Globus pallidus (tissue), 1 donor: ENCODE results near the gene ABL2.
"Not testable (repeated sequence)": the region's sequence is repeated elsewhere in the genome, so short reads cannot be mapped to it uniquely, and the experiment has no call there.

Experiments
- DNase-seq: peaks from one replicate; pipeline ENCODE4 v3.0.0-alpha.2; 2015; ENCODE audit warnings: low spot score

The ABL2 gene

GRCh38 chr1:179169616-179170467 lies 59.6 kb downstream of the ABL2 start:
- no peak for DNase-seq

DNA sequence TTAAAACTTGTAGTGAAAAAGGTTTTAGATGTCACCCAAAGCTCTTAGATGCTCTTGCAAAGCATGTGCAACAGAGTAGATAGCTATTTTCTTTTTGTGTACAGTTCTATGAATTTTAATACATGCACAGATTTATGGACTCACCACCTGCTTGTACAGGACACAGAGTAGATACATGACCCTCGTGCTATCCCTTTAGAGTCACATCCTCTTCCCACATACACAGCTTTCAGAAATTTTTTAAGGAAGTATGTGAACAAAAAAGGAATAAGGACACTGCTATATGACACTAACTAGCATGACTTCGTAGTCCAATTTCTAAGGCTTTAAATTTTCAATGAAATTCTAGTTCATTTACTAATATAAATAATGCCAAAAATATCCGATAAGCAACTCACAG lies 60.9 kb downstream of the ABL2 start:
- no peak for DNase-seq

DNA sequence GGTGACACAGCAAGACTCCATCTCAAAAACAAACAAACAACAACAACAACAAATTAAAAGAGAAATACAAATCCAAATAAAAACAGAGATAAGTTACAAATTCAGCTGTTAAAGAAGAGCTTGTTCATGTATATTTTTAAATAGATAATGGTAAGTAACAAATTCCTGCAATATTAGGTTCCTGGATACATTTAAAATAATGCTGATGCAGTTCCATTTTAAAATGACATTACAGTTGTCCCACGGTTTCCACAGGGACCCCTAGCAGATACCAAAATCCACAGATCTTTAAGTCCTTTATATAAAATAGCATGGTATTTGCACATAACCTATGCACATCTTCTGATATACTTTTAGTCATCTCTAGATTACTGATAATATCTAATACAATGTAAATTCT lies 61.5 kb downstream of the ABL2 start:
- DNase-seq: no peak

DNA sequence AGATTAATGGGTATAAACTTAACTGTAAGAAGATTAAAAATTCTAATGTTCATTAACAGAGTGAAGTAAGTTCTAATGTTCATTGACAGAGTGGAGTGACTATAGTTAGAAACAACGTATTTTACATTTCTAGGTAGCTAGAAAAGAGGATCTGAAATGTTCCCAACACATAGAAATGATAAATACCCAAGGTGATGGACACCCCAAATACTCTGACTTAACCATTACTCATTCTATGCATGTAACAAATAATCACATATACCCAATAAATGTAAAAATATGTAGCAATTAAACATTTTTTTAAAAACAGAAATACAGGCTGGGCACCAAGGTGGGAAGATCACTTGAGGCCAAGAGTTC lies 62.1 kb downstream of the ABL2 start:
- DNase-seq: no peak

- DNase-seq: no peak
These were observed 62.6 kb downstream of the ABL2 start for GRCh38 chr1:179166663-179167417.

DNA sequence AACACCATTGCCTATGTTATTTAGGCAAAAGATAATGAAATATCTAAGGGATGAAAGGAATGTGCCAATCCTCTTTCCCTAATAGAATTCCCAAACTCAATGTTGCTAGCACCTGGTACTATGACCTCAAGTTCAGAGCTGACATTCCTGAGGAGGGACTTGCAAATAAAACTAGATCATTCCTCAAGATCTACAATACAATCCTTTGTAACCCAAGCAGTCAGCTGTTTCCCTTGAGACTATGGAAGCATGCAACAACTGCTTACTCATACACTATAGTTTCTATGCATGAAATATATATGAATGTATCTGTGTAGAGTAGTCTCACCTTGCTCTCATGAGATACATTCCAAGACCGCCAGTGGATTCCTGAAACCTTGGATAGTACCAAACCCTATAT lies 65.0 kb downstream of the ABL2 start:
- no peak for DNase-seq

DNA sequence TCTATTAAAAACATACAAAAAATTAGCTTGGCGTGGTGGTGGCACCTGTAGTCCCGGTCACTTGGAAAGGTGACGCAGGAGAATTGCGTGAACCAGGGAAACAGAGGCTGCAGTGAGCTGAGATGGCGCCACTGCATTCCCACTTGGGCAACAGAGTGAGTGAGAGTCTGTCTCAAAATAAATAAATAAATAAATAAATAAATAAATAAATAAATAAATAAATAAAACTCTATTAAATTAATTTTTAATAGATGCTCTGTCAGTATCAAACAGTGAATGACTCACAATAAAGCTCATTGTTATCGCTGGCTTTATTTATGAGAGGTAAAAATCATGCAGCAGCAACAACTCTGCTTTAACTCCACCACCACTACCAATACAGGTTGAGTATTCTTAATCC lies 72.8 kb downstream of the ABL2 start:
- no peak for DNase-seq

- no peak for DNase-seq
These were observed 73.5 kb downstream of the ABL2 start for GRCh38 chr1:179156026-179156425.

DNA sequence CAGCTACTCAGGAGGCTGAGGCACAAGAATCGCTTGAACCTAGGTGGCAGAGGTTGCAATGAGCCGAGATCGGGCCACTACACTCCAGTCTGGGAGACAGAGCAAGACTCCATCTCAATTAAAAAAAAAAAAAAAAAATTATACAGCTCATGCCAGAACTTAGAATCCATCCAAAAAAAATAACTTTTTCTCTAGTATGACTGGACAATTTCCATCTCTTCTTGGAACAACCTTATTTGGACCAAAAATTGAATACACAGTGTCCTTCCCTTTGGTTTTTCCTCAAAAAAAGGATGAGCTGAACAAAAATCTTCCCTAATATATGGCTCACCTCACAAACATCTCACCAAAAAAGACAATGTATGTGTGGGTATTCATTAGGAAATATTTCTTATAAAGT lies 73.9 kb downstream of the ABL2 start:
- no peak for DNase-seq

GRCh38 chr1:179154437-179154836 lies 75.0 kb downstream of the ABL2 start:
- no peak for DNase-seq

- DNase-seq: no peak
These were observed 76.3 kb downstream of the ABL2 start for GRCh38 chr1:179153217-179153616.

DNA sequence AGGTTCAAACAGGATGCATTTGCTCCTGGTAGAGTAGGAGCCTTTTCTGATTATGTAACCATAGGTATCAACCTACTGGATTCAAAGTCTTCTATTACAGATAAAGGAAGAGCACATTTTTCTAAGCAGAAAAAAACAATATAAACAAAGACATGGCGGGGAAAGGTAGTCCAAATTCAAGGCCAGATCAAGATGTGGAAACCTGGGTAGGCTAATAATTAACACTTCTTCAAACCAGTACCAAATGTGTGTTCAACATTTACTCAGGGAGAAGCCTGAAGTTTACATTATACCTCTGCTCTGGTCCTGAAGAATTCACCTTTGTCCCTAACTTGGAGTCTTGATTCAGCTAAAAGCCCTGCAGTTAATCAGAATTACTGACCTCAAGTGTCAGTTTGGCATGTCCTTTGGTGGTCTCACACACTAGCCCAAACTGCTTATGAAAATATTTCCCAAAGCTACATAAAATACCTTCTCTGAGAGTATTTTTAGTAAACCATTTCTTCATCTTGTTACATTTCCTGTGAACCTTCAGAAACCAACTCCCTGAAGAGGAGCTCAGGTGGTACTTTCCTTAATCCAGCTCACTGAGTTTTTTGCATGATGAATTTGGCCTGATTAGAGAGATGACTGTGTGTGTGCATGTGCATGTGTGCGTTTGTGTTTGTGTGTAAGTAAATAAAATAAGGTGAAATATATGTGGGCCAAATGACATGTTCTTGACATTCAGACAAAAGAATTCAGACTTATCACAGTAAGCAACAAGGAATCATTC lies 77.4 kb downstream of the ABL2 start:
- no peak for DNase-seq

- DNase-seq: no peak
These were observed 82.6 kb downstream of the ABL2 start for GRCh38 chr1:179146911-179147310.

GRCh38 chr1:179146476-179146875 lies 83.0 kb downstream of the ABL2 start:
- DNase-seq: no peak

DNA sequence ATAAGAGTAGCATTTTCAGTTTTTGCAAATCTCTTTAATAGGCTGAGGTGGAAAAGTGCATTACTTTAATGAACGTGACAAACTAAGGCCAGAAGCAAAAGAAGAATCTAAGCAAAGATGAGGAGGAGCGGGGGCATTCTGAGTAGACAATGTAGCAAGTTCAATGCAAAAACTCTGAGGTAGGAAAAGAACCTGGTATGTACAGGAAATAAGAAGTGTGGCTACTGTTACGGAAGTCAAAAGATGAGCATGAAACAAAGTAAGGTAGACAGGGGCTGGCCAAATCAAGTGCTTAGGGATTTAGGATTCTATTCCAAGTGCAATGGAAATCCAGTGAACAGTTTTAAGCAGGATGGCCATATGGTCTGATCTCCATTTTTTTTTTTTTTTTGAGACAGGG lies 84.0 kb downstream of the ABL2 start:
- DNase-seq: no peak

GRCh38 chr1:179144626-179145025 lies 84.9 kb downstream of the ABL2 start:
- no peak for DNase-seq

- DNase-seq: no peak
These were observed 86.2 kb downstream of the ABL2 start for GRCh38 chr1:179143322-179143721.

- no peak for DNase-seq
These were observed 86.6 kb downstream of the ABL2 start for GRCh38 chr1:179142889-179143299.

DNA sequence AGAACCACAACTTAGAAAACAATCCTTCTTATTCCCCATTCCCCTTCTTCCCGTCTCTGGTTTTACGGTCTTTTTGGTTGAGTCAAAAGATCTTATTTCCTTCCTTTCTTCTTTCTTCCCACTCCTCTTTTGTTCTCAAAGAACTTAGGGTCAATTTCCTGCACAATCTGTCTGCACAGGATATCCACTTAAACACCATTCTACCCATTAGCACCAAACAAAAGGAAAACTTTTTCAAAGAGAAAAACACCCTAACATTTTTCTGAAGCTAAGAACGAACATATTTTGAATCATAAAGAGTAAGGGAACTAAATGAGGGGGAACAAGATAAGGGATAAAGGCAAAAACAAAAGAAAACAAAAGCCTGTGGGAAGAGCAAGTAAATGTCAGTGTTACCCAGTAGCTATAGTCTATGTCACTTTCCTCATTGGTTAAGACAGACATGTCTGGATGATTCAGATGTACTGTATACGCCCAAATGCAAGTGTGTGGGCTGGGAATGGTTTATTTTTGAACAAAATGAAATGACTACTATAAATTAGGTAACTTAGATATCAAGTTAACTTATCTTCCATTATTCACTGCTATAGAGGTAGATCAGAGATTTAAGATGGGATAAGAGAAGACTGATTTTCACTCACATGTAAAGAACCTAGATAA lies 87.8 kb downstream of the ABL2 start:
- DNase-seq: no peak

DNA sequence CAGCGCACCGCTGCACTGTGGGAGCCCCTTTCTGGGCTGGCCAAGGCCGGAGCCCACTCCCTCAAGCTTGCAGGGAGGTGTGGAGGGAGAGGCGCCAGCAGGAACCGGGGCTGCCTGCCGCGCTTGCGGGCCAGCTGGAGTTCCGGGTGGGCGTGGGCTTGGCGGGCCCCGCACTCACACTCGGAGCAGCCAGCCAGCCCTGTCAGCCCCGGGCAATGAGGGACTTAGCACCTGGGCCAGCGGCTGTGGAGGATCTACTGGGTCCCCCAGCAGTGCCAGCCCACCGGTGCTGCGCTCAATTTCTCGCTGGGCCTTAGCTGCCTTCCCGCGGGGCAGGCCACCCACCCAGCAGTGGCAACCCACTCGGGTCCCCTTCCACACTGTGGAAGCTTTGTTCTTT lies 90.7 kb downstream of the ABL2 start:
- not testable (repeated sequence) for DNase-seq

DNA sequence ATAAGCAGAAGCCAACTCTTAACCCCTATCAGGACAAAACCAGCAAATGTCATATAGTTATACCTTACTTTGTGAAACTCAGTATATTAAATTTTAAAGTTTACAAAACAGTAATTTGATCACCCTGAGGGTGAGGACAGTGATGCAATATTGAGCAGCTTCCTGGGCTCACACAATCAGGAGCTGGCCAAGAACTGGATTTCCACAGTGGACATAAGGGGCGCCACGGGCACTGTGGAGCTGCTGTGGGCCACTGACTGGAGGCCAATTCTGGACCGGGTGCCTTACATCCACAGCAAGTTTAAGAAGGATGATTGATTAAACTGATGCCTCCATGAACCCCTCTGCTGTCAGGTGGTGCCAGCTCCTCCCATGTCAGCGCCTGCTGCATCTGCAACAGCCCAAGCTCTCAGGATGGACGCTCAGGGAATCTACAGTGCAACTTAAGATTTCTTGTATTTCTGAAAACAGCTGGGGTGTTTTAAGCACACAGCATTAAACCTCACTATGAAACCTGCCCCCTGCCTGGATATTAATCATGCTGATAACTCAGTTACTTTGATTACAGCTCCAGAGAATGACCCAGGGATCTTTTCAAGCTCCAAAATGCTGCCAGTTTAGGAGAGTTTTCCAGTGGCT lies 91.7 kb downstream of the ABL2 start:
- no peak for DNase-seq

- not testable (repeated sequence) for DNase-seq
These were observed 93.8 kb downstream of the ABL2 start for GRCh38 chr1:179135707-179136106.
